Measurements from ENCODE around the gene OLA1.

Gene OLA1

GRCh38 chr2:174176898-174177297 is 71.4 kb downstream of the OLA1 start:
- DNase-seq, result peak; percentile 85 to 95

- no peak for DNase-seq
These were observed 73.6 kb downstream of the OLA1 start for GRCh38 chr2:174174741-174175140.

GRCh38 chr2:174172802-174173355 is 75.5 kb downstream of the OLA1 start:
- DNase-seq, result no peak

- no peak for DNase-seq
These were observed 76.5 kb downstream of the OLA1 start for GRCh38 chr2:174171686-174172445.

- DNase-seq, result no peak
These were observed 79.0 kb downstream of the OLA1 start for GRCh38 chr2:174169372-174169771.

- DNase-seq, result no peak
These were observed 82.1 kb downstream of the OLA1 start for GRCh38 chr2:174166261-174166660.

- DNase-seq, result no peak
These were observed 86.8 kb downstream of the OLA1 start for GRCh38 chr2:174161490-174161889.

- peak; percentile 7 to 20 for DNase-seq
These were observed 90.3 kb downstream of the OLA1 start for GRCh38 chr2:174158003-174158402.

GRCh38 chr2:174157053-174157452 is 91.3 kb downstream of the OLA1 start:
- no peak for DNase-seq

- no peak for DNase-seq
These were observed 94.3 kb downstream of the OLA1 start for GRCh38 chr2:174153757-174154680.

- no peak for DNase-seq
These were observed 98.8 kb downstream of the OLA1 start for GRCh38 chr2:174149530-174149929.

GRCh38 chr2:174148833-174149232 is 99.5 kb downstream of the OLA1 start:
- DNase-seq, result no peak

- DNase-seq, result no peak
These were observed 102.5 kb downstream of the OLA1 start for GRCh38 chr2:174145827-174146226.

- DNase-seq, result peak; percentile 67 to 78
These were observed 106.0 kb downstream of the OLA1 start for GRCh38 chr2:174142290-174142689.

- no peak for DNase-seq
These were observed 110.2 kb downstream of the OLA1 start for GRCh38 chr2:174138161-174138560.

GRCh38 chr2:174135981-174136380 is 112.4 kb downstream of the OLA1 start:
- DNase-seq, result no peak

- DNase-seq, result peak; percentile 76 to 90
These were observed 123.2 kb downstream of the OLA1 start for GRCh38 chr2:174125090-174125489.

GRCh38 chr2:174124181-174124580 is 124.2 kb downstream of the OLA1 start:
- peak; percentile 39 to 76 for DNase-seq

- DNase-seq, result peak; percentile 45 to 69
These were observed 126.1 kb downstream of the OLA1 start for GRCh38 chr2:174122185-174122584.

- DNase-seq, result peak; percentile 92 to 93
These were observed 126.7 kb downstream of the OLA1 start for GRCh38 chr2:174121612-174122011.

- peak; percentile 93 to 94 for DNase-seq
These were observed 127.2 kb downstream of the OLA1 start for GRCh38 chr2:174121175-174121574.

- DNase-seq, result peak in 1 of 2 experiments; percentile 27
These were observed 128.0 kb downstream of the OLA1 start for GRCh38 chr2:174120346-174120745.

Data from NCI-H1930 (cell line).